GM18909 (cell line): ENCODE results near the gene SLC43A2.
"Not testable (repeated sequence)": the region's sequence is repeated elsewhere in the genome, so short reads cannot be mapped to it uniquely, and the experiment has no call there.

Source experiments
- ATAC-seq: cut with Tn5 transposase; IDR thresholded peaks from one replicate; pipeline ENCODE4 v1.9.1; 2021; ENCODE audit warnings: mild to moderate bottlenecking; ENCODE audit not compliant: unreplicated experiment, poor library complexity

The SLC43A2 gene

DNA sequence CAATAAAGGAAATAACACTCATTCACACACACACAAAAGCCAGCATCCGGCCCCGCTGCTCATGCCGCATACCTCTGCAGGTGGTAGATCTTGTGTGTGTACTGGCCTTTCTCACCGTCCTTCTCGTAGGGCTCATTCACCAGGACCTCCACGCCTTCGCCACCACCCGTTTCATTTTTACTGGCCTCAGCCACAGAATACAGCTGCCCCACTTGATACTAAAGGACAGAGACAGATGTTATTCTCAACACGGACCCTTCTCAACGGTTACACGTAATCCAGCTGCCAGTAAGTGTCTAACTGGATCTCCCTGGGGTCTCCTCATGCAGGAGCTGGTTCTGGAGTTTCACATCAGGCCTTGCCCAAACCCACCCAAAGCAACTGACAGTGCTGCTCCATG is 75.7 kb downstream of the SLC43A2 start:
- no peak for ATAC-seq

- no peak for ATAC-seq
Observed at GRCh38 chr17:1551741-1552140, 76.9 kb downstream of the SLC43A2 start.

- ATAC-seq = no peak
Observed at GRCh38 chr17:1548032-1548431, 80.6 kb downstream of the SLC43A2 start.

DNA sequence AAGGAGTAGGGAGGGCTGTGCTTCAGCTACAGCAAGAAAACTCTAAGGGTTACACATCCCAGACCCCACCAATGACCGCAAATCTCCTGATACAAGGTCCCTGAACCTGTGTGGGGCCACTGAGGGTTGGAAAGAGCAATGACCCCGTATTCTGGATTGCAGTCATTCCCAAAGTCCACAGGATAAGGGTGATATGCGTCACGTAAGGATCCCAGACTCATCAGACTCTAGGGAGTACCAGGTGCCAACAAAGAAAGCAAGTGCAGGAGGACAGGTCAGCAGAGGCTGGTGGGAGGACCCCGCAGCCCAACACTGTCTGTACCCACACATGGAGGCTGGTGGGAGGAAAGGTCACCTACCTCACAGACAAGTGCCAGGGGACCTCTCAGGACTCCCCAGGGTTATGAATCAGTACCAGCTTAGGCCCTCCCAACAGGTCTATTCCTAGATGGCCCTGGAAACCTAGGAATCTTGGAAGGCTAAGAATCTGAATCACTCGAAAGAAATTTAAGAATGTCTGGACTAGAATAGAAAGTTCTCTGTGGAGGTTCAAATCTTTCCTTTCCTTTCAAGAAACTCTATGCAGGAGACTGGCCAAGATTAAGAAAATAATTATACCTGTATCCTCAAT is 82.2 kb downstream of the SLC43A2 start:
- ATAC-seq = no peak

DNA sequence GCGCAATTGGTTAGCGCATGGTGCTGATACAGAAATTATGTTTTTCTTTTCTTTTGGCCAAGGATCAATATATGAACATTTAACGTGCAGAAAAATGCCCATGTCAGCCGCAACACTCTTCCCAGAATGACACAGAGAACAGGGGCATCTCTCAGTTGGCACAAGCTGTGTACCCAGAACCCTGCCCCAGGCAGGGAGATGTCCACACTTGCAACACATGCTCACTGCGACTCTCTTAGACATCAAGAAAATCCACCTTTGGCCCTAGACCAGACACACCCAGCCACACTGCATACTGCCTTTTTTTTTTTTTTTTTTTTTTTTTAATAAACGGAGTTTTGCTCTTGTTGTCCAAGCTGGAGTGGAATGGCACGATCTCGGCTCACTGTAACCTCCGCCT is 83.0 kb downstream of the SLC43A2 start:
- no peak for ATAC-seq

GRCh38 chr17:1542316-1542715 is 86.3 kb downstream of the SLC43A2 start:
- no peak for ATAC-seq

GRCh38 chr17:1541367-1541904 is 87.2 kb downstream of the SLC43A2 start:
- no peak for ATAC-seq

DNA sequence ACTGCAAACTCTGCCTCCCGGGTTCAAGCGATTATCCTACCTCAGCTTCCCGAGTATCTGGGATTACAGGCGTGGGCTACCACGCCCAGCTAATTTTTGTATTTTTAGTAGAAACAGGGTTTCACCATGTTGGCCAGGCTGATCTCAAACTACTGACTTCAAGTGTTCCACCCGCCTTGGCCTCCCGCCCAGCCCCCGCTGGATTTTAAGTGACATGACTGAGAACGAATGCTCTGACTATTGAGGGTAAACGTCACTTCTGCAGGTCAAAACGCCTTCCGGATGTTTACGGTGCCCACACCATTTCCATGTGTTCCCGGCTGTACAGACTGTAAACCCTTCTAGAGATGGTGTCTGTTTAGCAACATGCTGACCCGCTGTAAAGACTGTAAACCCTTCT is 88.8 kb downstream of the SLC43A2 start:
- ATAC-seq = no peak

GRCh38 chr17:1535737-1536136 is 92.9 kb downstream of the SLC43A2 start:
- ATAC-seq = no peak

DNA sequence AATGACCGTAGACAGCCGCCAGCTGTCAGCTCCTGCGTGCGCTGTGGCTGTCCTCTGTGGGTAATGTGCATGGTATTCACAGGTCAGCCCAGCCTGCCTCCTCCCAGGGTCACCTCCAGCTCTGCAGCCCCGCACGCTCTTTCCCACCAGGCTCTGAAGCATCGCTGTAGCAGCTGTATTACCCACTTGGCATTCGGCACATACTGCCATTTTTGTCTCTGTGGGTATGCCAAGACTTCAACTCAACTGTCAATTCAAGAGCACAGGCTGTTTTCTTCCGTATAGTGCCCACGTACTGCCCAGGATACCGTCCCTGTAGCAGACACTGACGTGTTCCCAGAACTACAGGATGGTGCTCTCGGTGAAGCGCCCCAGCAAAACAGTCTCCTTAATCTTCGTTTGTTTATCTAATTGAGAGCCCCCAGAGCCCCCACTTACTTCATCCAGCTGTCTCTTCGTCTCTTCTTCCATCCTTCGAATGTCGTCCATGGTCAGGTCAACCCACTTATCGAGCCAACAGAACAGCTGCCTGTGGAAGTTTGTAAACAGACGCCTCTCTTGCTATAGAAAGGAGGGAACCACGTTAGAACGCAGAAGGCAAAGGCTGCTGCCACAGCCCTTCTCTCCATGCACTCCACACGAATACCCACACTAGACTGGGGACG is 94.8 kb downstream of the SLC43A2 start:
- no peak for ATAC-seq

GRCh38 chr17:1532836-1533602 is 95.6 kb downstream of the SLC43A2 start:
- ATAC-seq = no peak

- no peak for ATAC-seq
Observed at GRCh38 chr17:1529863-1530262, 98.8 kb downstream of the SLC43A2 start.

- not testable (repeated sequence) for ATAC-seq
Observed at GRCh38 chr17:1526876-1527275, 101.8 kb downstream of the SLC43A2 start.

DNA sequence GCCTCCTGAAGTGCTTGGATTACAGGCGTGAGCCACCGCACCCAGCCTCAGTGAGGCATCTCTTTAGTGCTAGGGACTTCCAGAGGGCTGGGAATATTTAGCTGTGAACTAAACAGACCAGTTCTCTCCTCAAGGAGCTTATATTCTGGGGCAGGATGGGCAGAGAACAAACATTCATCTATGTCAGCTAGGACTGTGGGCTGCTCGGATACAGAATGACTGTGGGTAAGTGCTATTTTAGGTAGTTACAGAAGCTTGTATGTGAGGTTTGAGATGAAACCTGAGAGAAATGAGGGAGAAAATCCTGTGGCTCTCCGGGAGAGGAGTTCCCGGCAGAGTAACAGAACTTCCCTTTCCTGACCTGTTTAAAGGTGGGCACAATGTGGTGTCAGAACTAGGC is 106.0 kb downstream of the SLC43A2 start:
- no peak for ATAC-seq

- ATAC-seq = no peak
Observed at GRCh38 chr17:1521086-1521640, 107.5 kb downstream of the SLC43A2 start.

DNA sequence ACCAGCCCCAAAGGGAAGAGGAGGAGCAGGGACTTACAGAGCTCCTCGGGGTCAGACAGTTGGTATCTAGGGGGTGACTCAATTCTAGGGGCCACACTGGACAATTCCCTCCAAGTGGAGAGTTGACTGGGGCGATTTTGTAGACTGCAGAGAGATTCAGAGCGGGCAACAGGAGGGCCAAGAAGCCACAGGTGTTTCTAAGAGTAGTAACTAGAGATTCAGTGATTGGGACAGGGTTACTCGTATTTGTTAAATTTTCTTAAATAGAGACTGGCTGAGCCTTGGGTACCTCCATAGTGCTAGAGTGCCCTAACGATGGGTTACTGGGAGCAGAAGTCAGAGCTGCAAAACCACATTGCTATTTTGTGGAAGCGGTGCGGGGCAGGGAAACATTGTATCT is 109.0 kb downstream of the SLC43A2 start:
- no peak for ATAC-seq
